ENCODE results near the gene SHISA9.

GRCh38 chr16:13158427-13158826, 257.0 kb downstream of the SHISA9 start:
- TF ChIP-seq CTCF (conservative IDR thresholded peaks at IDR 0.05; ENCODE audit: low read length) = no peak
- no peak for TF ChIP-seq EZH2phosphoT487 (IDR thresholded peaks at IDR 0.05; ENCODE audit: borderline replicate concordance)

Data from Loucy (cell line).